K562 (cell line): ENCODE data around the gene CFAP97D2. TPM values are rescaled to one million over a fixed set of nuclear protein-coding genes. Genes with fewer than 3 reads are reported as not detected.
A peak's percentile ranks its signal among the peaks of the same experiment; 100 is the strongest.

ENCODE experiments used
- ATAC-seq: fragments of 200-7000 bp; cut with Tn5 transposase; 3 replicates; pipeline ENCODE4 v1.9.1; 2020; ENCODE audit warnings: moderate library complexity
- BruUV-seq: library from RNA; stranded (reverse); fragments of 400-500 nt; replicated peaks from 2 replicates; lab custom pipeline; 2021; lab: Mats Ljungman, UMichigan
- CTCF ChIA-PET: fragments of 300-600 bp; formaldehyde crosslinking; extraction: SDS; loops from one replicate; lab custom pipeline; 2021; ENCODE audit warnings: low intra/inter-chr PET ratio; lab: Yijun Ruan, JAX
- POLR2A ChIA-PET: fragments of 300-600, 350-650 bp; sonication (Branson Sonifier 250); formaldehyde crosslinking; extraction: SDS; loops from one replicate; lab custom pipeline; 2021; ENCODE audit warnings: antibody characterized with exemption, inconsistent platforms; lab: Yijun Ruan, JAX
- DNase-seq, 4 experiments: peaks; one replicate each; pipeline versions ENCODE4 v3.0.0 to v3.0.0-alpha.2; 2011 to 2018; ENCODE audit warnings: low spot score in 3 of 4, mixed read lengths in 3 of 4; ENCODE audit errors: extremely low read depth in 1 of 4
- FAIRE-seq: peaks from 2 replicates; lab custom pipeline; 2011; peaks lifted over from hg19 to GRCh38; lab: Jason Lieb, UNC
- H2AFZ ChIP-seq: 2 replicates; pipeline ENCODE4 v1.6.0; 2011; ENCODE audit warnings: low read depth, low read length, control low read depth, inconsistent platforms
- H3K27ac ChIP-seq: fragments of 200-600 bp; 3 replicates; pipeline ENCODE4 v1.8.0; 2011; ENCODE audit warnings: low read depth, mild to moderate bottlenecking, control low read depth, inconsistent platforms, low read length, moderate library complexity, mixed read lengths; ENCODE audit errors: extremely low read depth
- H3K27me3 ChIP-seq, 2 experiments: fragments of 300-600 bp in 1 of 2; 2 replicates in 1 of 2; 3 replicates in 1 of 2; pipeline versions ENCODE4 v1.6.0 to v1.8.0; 2011; ENCODE audit warnings: inconsistent platforms in 2 of 2, low read length in 2 of 2, mild to moderate bottlenecking in 1 of 2, mixed read lengths in 1 of 2, moderate library complexity in 1 of 2; ENCODE audit not compliant: control insufficient read depth in 2 of 2, insufficient read depth in 2 of 2
- H3K36me3 ChIP-seq: fragments of 300-600 bp; 3 replicates; pipeline ENCODE4 v1.8.0; 2011; ENCODE audit warnings: mild to moderate bottlenecking, low read length, inconsistent platforms; ENCODE audit not compliant: control insufficient read depth, insufficient read depth
- H3K4me1 ChIP-seq, 2 experiments: fragments of 200-600 bp in 1 of 2; replicated peaks in 1 of 2; 2 replicates in 1 of 2; 3 replicates in 1 of 2; pipeline versions ENCODE4 v1.5.1 to v1.8.0; 2011; ENCODE audit warnings: inconsistent platforms in 2 of 2, low read length in 2 of 2, mild to moderate bottlenecking in 1 of 2, mixed read lengths in 1 of 2, moderate library complexity in 1 of 2; ENCODE audit not compliant: control insufficient read depth in 2 of 2, insufficient read depth in 2 of 2
- H3K4me2 ChIP-seq: 2 replicates; pipeline ENCODE4 v1.6.1; 2011; ENCODE audit warnings: low read length, control low read depth, inconsistent platforms, mixed read lengths; ENCODE audit not compliant: insufficient read depth
- H3K4me3 ChIP-seq: fragments of 200-600 bp; sonication (generic), shearing (Covaris generic); 2 replicates; pipeline ENCODE4 v1.5.1; 2016; ENCODE audit warnings: control low read depth, inconsistent platforms
- H3K79me2 ChIP-seq: fragments of 200-600 bp; 3 replicates; pipeline ENCODE4 v1.8.0; 2011; ENCODE audit warnings: low read length, inconsistent platforms; ENCODE audit not compliant: control insufficient read depth, insufficient read depth
- H3K9ac ChIP-seq, 2 experiments: 2 replicates each; pipeline versions ENCODE4 v1.6.0 to v1.6.1; 2011; ENCODE audit warnings: low read depth in 2 of 2, low read length in 2 of 2, control low read depth in 1 of 2, inconsistent platforms in 1 of 2, mild to moderate bottlenecking in 1 of 2, mixed read lengths in 1 of 2; ENCODE audit not compliant: insufficient read depth in 1 of 2
- H3K9me1 ChIP-seq: one replicate; pipeline ENCODE4 v1.6.0; 2011; ENCODE audit warnings: inconsistent platforms, mild to moderate bottlenecking, low read length, moderate library complexity; ENCODE audit not compliant: control insufficient read depth, insufficient read depth
- H3K9me3 ChIP-seq: replicated peaks from 2 replicates; pipeline ENCODE4 v1.5.1; 2011; ENCODE audit warnings: low read depth, low read length, inconsistent platforms; ENCODE audit not compliant: control insufficient read depth, insufficient read depth
- H4K20me1 ChIP-seq: replicated peaks from 2 replicates; pipeline ENCODE4 v1.6.1; 2011; ENCODE audit warnings: low read length, inconsistent platforms, mixed read lengths; ENCODE audit not compliant: control insufficient read depth, insufficient read depth
- BCL6 ChIP-seq: fragments of 250-450 bp; sonication (Bioruptor Pico); IDR thresholded peaks from 2 replicates; pipeline ENCODE4 v1.4.0; 2020
- BHLHE40 ChIP-seq: IDR thresholded peaks from 2 replicates; pipeline ENCODE4 v1.6.1; 2011; ENCODE audit warnings: low read length, improper control_type of control experiment
- CBX3 ChIP-seq, 2 experiments: IDR thresholded peaks; 1 replicate in 1 of 2; 2 replicates in 1 of 2; pipeline ENCODE4 v1.6.1; 2012; ENCODE audit warnings: inconsistent platforms in 2 of 2, low read length in 2 of 2, borderline replicate concordance in 1 of 2, control low read depth in 1 of 2
- HDAC1 ChIP-seq, 2 experiments: fragments of 450-650 bp; IDR thresholded peaks; 2 replicates each; pipeline ENCODE4 v1.6.1; 2016 to 2017; ENCODE audit warnings: inconsistent platforms in 1 of 2, mild to moderate bottlenecking in 1 of 2, moderate library complexity in 1 of 2
- MYC ChIP-seq, 2 experiments: fragments of 250-450 bp in 1 of 2; sonication (Bioruptor Pico) in 1 of 2; IDR thresholded peaks; 2 replicates each; pipeline versions ENCODE4 v1.5.1 to v1.6.1; 2012 to 2021; ENCODE audit warnings: low read depth in 2 of 2, borderline replicate concordance in 1 of 2, improper control_type of control experiment in 1 of 2, low read length in 1 of 2, mild to moderate bottlenecking in 1 of 2, moderate library complexity in 1 of 2
- NCOA6 ChIP-seq: fragments of 450-650 bp; IDR thresholded peaks from 2 replicates; pipeline ENCODE4 v1.6.1; 2017; ENCODE audit warnings: mild to moderate bottlenecking
- PRPF4 ChIP-seq: fragments of 200-400 bp; formaldehyde crosslinking; IDR thresholded peaks from one replicate; pipeline ENCODE4 v1.6.1; 2017; ENCODE audit warnings: low read length, low read depth, mild to moderate bottlenecking; ENCODE audit not compliant: insufficient read depth, poor library complexity, severe bottlenecking
- PTTG1 ChIP-seq: fragments of 450-650 bp; IDR thresholded peaks from 2 replicates; pipeline ENCODE4 v1.6.1; 2016; ENCODE audit warnings: low read depth, mild to moderate bottlenecking, missing genetic modification characterization, missing compliant biosample characterization
- RBM34 ChIP-seq: fragments of 200-400 bp; formaldehyde crosslinking; IDR thresholded peaks from 2 replicates; pipeline ENCODE4 v1.6.1; 2018; ENCODE audit warnings: low read length, borderline replicate concordance; ENCODE audit not compliant: insufficient read depth
- RCOR1 ChIP-seq, 2 experiments: IDR thresholded peaks; 2 replicates each; pipeline ENCODE4 v1.6.1; 2012; ENCODE audit warnings: low read depth in 2 of 2, low read length in 2 of 2, borderline replicate concordance in 1 of 2, improper control_type of control experiment in 1 of 2
- SNRNP70 ChIP-seq: fragments of 200-400 bp; formaldehyde crosslinking; optimal IDR thresholded peaks from 2 replicates; pipeline ENCODE3; 2017; ENCODE audit warnings: low read depth, low read length
- TFAM ChIP-seq: fragments of 250-450 bp; sonication (Bioruptor Pico); conservative IDR thresholded peaks from 2 replicates; pipeline ENCODE4 v1.5.0; 2021; ENCODE audit warnings: mild to moderate bottlenecking, moderate library complexity
- WHSC1 ChIP-seq: IDR thresholded peaks from one replicate; pipeline ENCODE4 v1.6.1; 2012; ENCODE audit warnings: low read length, control low read depth, inconsistent platforms
- ZBED1 ChIP-seq: IDR thresholded peaks from 2 replicates; pipeline ENCODE4 v1.6.1; 2014
- ZNF121 ChIP-seq: sonication (generic); formaldehyde crosslinking; conservative IDR thresholded peaks from 2 replicates; pipeline ENCODE4 v1.8.0; 2022; ENCODE audit warnings: missing genetic modification reagents
- ZNF175 ChIP-seq: fragments of 200-800 bp; sonication (Bioruptor generic); IDR thresholded peaks from 2 replicates; pipeline ENCODE4 v1.6.1; 2016; ENCODE audit warnings: low read depth, mild to moderate bottlenecking, missing genetic modification characterization, missing compliant biosample characterization
- ZNF347 ChIP-seq: fragments of 450-650 bp; formaldehyde crosslinking; IDR thresholded peaks from 2 replicates; pipeline ENCODE4 v1.4.0; 2020; ENCODE audit warnings: low read depth, mild to moderate bottlenecking, moderate library complexity
- ZNF431 ChIP-seq: sonication (generic); formaldehyde crosslinking; IDR thresholded peaks from 2 replicates; pipeline ENCODE4 v1.8.0; 2022; ENCODE audit warnings: mild to moderate bottlenecking, missing genetic modification reagents
- WGBS: fragments of 100-300 bp; shearing (Covaris generic); methylation state at CpG from one replicate; pipeline ENCODE4 v1.1.6; 2016; ENCODE audit warnings: low coverage, mixed read lengths; ENCODE audit not compliant: insufficient coverage; ENCODE audit errors: missing lambda C conversion rate; 5-methylcytosine and 5-hydroxymethylcytosine counted together
- in situ Hi-C: fragments of 300-500 bp; cut with MboI; formaldehyde crosslinking; loops from 4 replicates; pipeline ENCODE4 v1.15.0; 2018; ENCODE audit warnings: inconsistent platforms, mixed read lengths
- intact Hi-C: fragments of 100-400 bp; cut with micrococcal nuclease; formaldehyde crosslinking; loops from 2 replicates; pipeline ENCODE4 v1.14.2; 2022
- polyA plus RNA-seq, 8 experiments: library from polyadenylated mRNA; depleted of rRNA in 4 of 8; stranded (reverse) in 5 of 8; unstranded in 3 of 8; fragments of >200 nt; fragmentation: Nextera tagmentation in 2 of 8; fragmentation: Illumina TruSeq in 1 of 8; extraction: Ambion mirVana in 2 of 8; extraction: Trizol in 1 of 8; gene quantifications; 2 replicates each; pipeline versions ENCODE4 v1.2.1 to v1.2.3, GENCODE V29; 2011 to 2014; ENCODE audit warnings: inconsistent platforms in 1 of 8, missing spikeins in 1 of 8
- total RNA-seq, 7 experiments: library from RNA; depleted of rRNA in 6 of 7; stranded (reverse); fragments of >200 nt in 6 of 7; fragmentation: Illumina TruSeq in 2 of 7; extraction: Trizol in 2 of 7; gene quantifications; 2 replicates each; pipeline versions ENCODE4 v1.2.1 to v1.2.3, GENCODE V29; 2011 to 2021; ENCODE audit warnings: low replicate concordance in 1 of 7
- TF ChIP-seq, protein P1 (sequence below): fragments of 200-400 bp; formaldehyde crosslinking; IDR thresholded peaks from 2 replicates; pipeline ENCODE4 v1.6.1; 2017; ENCODE audit warnings: mild to moderate bottlenecking, low read depth, low read length, moderate library complexity
- TF ChIP-seq, protein P2 (sequence below): fragments of 450-650 bp; IDR thresholded peaks from 2 replicates; pipeline ENCODE4 v1.6.1; 2016

Gene CFAP97D2
- total and polyA plus RNA-seq, 9 of the 15 experiments (the other 6 are each of a cell fraction or from before 2014, with no cell fraction given), result not detected

DNA sequence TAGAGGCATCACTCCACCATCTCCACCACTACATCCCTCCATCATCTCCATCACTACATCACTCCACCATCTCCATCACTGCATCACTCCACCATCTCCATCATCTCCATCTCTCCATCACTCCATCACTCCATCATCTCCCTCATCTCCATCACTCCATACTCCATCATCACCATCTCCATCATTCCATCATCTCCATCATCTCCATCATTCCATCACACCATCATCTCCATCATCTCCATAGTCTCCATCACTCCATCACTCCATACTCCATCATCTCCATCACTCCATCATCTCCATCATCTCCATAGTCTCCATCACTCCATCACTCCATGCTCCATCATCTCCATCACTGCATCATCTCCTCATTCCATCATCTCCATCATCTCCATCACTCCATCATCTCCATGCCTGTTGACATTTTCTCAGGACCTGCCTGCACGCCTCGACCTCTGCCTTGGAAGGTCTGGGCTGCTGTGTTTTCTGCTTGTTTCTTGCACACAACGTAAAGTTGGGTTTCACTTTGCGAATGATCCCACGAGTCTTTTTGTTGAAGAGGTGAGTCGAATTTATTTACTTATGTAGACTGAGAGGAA, 25.5 kb upstream of the CFAP97D2 start (continued):
- TF ChIP-seq RCOR1 (IDR thresholded peaks at IDR 0.05; ENCODE audit: borderline replicate concordance in 1 of 2, low read depth in 2 of 2, low read length in 2 of 2), result peak; percentile 65 to 84; a peak in 3 of 4 replicates
- TF ChIP-seq, all 486 proteins: peak for 7

DNA sequence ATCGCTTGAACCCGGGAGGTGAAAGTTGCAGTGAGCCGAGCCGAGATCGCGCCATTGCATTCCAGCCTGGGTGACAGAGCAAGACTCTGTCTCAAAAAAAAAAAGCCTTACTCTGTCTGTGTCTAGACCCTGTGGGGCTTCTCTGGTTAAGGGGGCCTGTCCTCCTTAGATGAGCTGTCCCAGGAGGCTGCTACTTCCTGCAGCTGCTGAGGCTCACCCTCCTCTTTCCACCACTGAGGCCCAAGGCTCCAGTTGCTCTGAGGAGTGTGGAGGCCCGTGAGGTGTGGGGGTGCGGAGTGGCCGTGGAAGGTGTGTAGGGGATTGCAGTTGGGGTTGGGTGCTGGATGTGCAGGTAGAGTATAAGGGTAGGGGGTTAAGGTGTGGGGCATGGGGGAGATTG, 24.6 kb upstream of the CFAP97D2 start:
- Histone ChIP-seq H2AFZ (no peak overlapping the region), H4K20me1 (no peaks in the 10 kb centered on the region), H3K36me3 (no peaks in the 10 kb centered on the region), H3K4me1 (no peaks in the 10 kb centered on the region; a peak in 1 of 5 replicates), H3K79me2 (no peaks in the 10 kb centered on the region), H3K9me3 (no peaks in the 10 kb centered on the region), H3K9ac (no peak overlapping the region), H3K4me2 (no peak overlapping the region), H3K27me3 (no peaks in the 10 kb centered on the region; a peak in 1 of 5 replicates), H3K9me1 (no peaks in the 10 kb centered on the region), H3K4me3 (no peak overlapping the region), H3K27ac (no peak overlapping the region)
- in situ Hi-C loops, result no loop called here
- no peak for FAIRE-seq
- TF ChIP-seq ZBED1 (no peak), RBM34 (no peak), ZNF431 (CRISPR knock-in tag) (no peak), WHSC1 (no peak), PRPF4 (no peak), NCOA6 (no peak), TFAM (no peak), CBX3 (IDR thresholded peaks at IDR 0.05; ENCODE audit: borderline replicate concordance in 1 of 2, low read length in 2 of 2) (no peak), ZNF175 (no peak), SNRNP70 (no peak), MYC (IDR thresholded peaks at IDR 0.05; ENCODE audit: low read depth, low read length) (no peak), MYC (CRISPR knock-in tag; IDR thresholded peaks at IDR 0.05; ENCODE audit: borderline replicate concordance, low read depth) (no peak), BCL6 (no peak), PTTG1 (no peak), BHLHE40 (no peak), ZNF347 (CRISPR knock-in tag) (no peak), ZNF121 (CRISPR knock-in tag) (no peak), HDAC1 (IDR thresholded peaks at IDR 0.05) (no peak)
- TF ChIP-seq, protein P1, sequence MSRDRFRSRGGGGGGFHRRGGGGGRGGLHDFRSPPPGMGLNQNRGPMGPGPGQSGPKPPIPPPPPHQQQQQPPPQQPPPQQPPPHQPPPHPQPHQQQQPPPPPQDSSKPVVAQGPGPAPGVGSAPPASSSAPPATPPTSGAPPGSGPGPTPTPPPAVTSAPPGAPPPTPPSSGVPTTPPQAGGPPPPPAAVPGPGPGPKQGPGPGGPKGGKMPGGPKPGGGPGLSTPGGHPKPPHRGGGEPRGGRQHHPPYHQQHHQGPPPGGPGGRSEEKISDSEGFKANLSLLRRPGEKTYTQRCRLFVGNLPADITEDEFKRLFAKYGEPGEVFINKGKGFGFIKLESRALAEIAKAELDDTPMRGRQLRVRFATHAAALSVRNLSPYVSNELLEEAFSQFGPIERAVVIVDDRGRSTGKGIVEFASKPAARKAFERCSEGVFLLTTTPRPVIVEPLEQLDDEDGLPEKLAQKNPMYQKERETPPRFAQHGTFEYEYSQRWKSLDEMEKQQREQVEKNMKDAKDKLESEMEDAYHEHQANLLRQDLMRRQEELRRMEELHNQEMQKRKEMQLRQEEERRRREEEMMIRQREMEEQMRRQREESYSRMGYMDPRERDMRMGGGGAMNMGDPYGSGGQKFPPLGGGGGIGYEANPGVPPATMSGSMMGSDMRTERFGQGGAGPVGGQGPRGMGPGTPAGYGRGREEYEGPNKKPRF, result no peak
- TF ChIP-seq, protein P2, sequence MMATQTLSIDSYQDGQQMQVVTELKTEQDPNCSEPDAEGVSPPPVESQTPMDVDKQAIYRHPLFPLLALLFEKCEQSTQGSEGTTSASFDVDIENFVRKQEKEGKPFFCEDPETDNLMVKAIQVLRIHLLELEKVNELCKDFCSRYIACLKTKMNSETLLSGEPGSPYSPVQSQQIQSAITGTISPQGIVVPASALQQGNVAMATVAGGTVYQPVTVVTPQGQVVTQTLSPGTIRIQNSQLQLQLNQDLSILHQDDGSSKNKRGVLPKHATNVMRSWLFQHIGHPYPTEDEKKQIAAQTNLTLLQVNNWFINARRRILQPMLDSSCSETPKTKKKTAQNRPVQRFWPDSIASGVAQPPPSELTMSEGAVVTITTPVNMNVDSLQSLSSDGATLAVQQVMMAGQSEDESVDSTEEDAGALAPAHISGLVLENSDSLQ, result no peak
- 15% methylated on average over 8 of the region's 9 CpGs for WGBS
- CTCF ChIA-PET, result no interaction called here
- POLR2A ChIA-PET, result no interaction called here
- intact Hi-C loops, result no loop called here
- BruUV-seq, result no TSS peak
- no peak for DNase-seq
- no peak for ATAC-seq
